Tibial nerve (tissue), 3 donors: ENCODE measurements around the gene DENND6A.

Source experiments
- POLR2A ChIP-seq, 2 donors: fragments of 450-650 bp; IDR thresholded peaks; one replicate each; pipeline ENCODE4 v1.6.1; 2017; ENCODE audit warnings: antibody characterized with exemption in 2 of 2, mild to moderate bottlenecking in 2 of 2, moderate library complexity in 2 of 2
- TF ChIP-seq, protein P1 (sequence below), 5 experiments: fragments of 200-600 bp in 3 of 5; fragments of 450-650 bp in 2 of 5; sonication (generic) in 3 of 5; IDR thresholded peaks; one replicate each; pipeline ENCODE4 v1.5.1; 2016 to 2019; ENCODE audit warnings: antibody characterized with exemption in 5 of 5, mild to moderate bottlenecking in 3 of 5, moderate library complexity in 2 of 5

DNA sequence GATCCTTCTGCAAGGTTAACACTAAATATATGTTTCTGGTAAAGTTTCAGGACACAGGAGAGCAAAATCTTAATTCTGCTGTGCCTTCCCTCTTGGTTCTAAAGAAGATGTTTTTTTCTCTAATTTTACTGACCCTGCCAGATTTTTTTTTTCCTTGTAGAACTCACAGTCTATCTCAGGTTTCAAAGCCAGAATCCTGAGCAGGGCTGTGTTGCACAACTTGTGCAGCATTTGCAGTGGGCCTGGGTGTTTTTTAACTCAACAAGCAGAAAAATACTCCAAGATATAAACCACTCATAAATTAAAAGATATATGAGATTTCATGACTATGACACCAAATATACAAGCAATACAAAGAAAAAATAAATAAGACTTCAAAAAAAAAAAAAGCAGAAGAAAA lies 55.5 kb downstream of the DENND6A start:
- TF ChIP-seq, protein P1, sequence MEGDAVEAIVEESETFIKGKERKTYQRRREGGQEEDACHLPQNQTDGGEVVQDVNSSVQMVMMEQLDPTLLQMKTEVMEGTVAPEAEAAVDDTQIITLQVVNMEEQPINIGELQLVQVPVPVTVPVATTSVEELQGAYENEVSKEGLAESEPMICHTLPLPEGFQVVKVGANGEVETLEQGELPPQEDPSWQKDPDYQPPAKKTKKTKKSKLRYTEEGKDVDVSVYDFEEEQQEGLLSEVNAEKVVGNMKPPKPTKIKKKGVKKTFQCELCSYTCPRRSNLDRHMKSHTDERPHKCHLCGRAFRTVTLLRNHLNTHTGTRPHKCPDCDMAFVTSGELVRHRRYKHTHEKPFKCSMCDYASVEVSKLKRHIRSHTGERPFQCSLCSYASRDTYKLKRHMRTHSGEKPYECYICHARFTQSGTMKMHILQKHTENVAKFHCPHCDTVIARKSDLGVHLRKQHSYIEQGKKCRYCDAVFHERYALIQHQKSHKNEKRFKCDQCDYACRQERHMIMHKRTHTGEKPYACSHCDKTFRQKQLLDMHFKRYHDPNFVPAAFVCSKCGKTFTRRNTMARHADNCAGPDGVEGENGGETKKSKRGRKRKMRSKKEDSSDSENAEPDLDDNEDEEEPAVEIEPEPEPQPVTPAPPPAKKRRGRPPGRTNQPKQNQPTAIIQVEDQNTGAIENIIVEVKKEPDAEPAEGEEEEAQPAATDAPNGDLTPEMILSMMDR (IDR thresholded peaks at IDR 0.05), result no peak
- no peak for TF ChIP-seq POLR2A (IDR thresholded peaks at IDR 0.05)
